Retinal pigment epithelial cell (primary cell): Measurements from ENCODE around the gene RAPGEF1.

Experiments
- DNase-seq: peaks from one replicate; pipeline ENCODE4 v3.0.0-alpha.2; 2010; ENCODE audit warnings: low read depth
- H3K4me3 ChIP-seq: 2 replicates; pipeline ENCODE4 v1.5.1; 2011; ENCODE audit warnings: mild to moderate bottlenecking, low read length, control low read depth, moderate library complexity
- CTCF ChIP-seq: conservative IDR thresholded peaks from 2 replicates; pipeline ENCODE4 v1.5.1; 2011; ENCODE audit warnings: low read depth, low read length, control low read depth, inconsistent platforms

RAPGEF1 gene

GRCh38 chr9:131583836-131584555 lies 155.9 kb downstream of the RAPGEF1 start:
- DNase-seq: no peak
- no peak for TF ChIP-seq CTCF
- no peak overlapping the region for H3K4me3 ChIP-seq

- no peak for DNase-seq
- no peak for TF ChIP-seq CTCF
- no peak overlapping the region for H3K4me3 ChIP-seq
These were observed 156.6 kb downstream of the RAPGEF1 start for GRCh38 chr9:131583337-131583645.

GRCh38 chr9:131582466-131583336 lies 157.2 kb downstream of the RAPGEF1 start:
- no peak overlapping the region for H3K4me3 ChIP-seq
- no peak for DNase-seq
- TF ChIP-seq CTCF: no peak

- H3K4me3 ChIP-seq: no peak overlapping the region
- TF ChIP-seq CTCF: no peak
- DNase-seq: no peak
These were observed 157.8 kb downstream of the RAPGEF1 start for GRCh38 chr9:131582056-131582455.

- no peak for TF ChIP-seq CTCF
- DNase-seq: no peak
- H3K4me3 ChIP-seq: no peak overlapping the region
These were observed 159.5 kb downstream of the RAPGEF1 start for GRCh38 chr9:131580358-131580757.

- DNase-seq: no peak
- no peak overlapping the region for H3K4me3 ChIP-seq
- no peak for TF ChIP-seq CTCF
These were observed 160.1 kb downstream of the RAPGEF1 start for GRCh38 chr9:131579789-131580211.
